ENCODE data around the gene ZDHHC14. TPM values are rescaled to one million over a fixed set of nuclear protein-coding genes. Genes with fewer than 3 reads are reported as not detected.
A peak's percentile ranks its signal among the peaks of the same experiment; 100 is the strongest.
"Not testable (repeated sequence)": the region's sequence is repeated elsewhere in the genome, so short reads cannot be mapped to it uniquely, and the experiment has no call there.

ZDHHC14 gene
- 5.5 TPM for total RNA-seq

GRCh38 chr6:157380779-157381561 is at the start of gene ZDHHC14:
TSS of gene ZDHHC14 (plus strand) at chr6:157381190.
- peak; percentile 67 for DNase-seq

- no peak for DNase-seq
Observed at GRCh38 chr6:157332813-157333212, 48.2 kb upstream of the ZDHHC14 start.

- no peak for DNase-seq
Observed at GRCh38 chr6:157333537-157333936, 47.5 kb upstream of the ZDHHC14 start.

- DNase-seq: no peak
Observed at GRCh38 chr6:157333956-157334355, 47.0 kb upstream of the ZDHHC14 start.

GRCh38 chr6:157335829-157336228 is 45.2 kb upstream of the ZDHHC14 start:
- DNase-seq: no peak

- not testable (repeated sequence) for DNase-seq
Observed at GRCh38 chr6:157337276-157337675, 43.7 kb upstream of the ZDHHC14 start.

- no peak for DNase-seq
Observed at GRCh38 chr6:157337751-157338150, 43.2 kb upstream of the ZDHHC14 start.

GRCh38 chr6:157339432-157339831 is 41.6 kb upstream of the ZDHHC14 start:
- no peak for DNase-seq

GRCh38 chr6:157343732-157344131 is 37.3 kb upstream of the ZDHHC14 start:
- no peak for DNase-seq

- no peak for DNase-seq
Observed at GRCh38 chr6:157346373-157346772, 34.6 kb upstream of the ZDHHC14 start.

GRCh38 chr6:157358287-157358686 is 22.7 kb upstream of the ZDHHC14 start:
- no peak for DNase-seq

- no peak for DNase-seq
Observed at GRCh38 chr6:157361886-157362285, 19.1 kb upstream of the ZDHHC14 start.

- DNase-seq: no peak
Observed at GRCh38 chr6:157364705-157365104, 16.3 kb upstream of the ZDHHC14 start.

GRCh38 chr6:157366648-157367047 is 14.3 kb upstream of the ZDHHC14 start:
- DNase-seq: no peak

- no peak for DNase-seq
Observed at GRCh38 chr6:157368359-157369049, 12.5 kb upstream of the ZDHHC14 start.

GRCh38 chr6:157370755-157371154 is 10.2 kb upstream of the ZDHHC14 start:
- no peak for DNase-seq

- no peak for DNase-seq
Observed at GRCh38 chr6:157372501-157373280, 8.3 kb upstream of the ZDHHC14 start.

- no peak for DNase-seq
Observed at GRCh38 chr6:157374889-157375443, 6.0 kb upstream of the ZDHHC14 start.

- DNase-seq: no peak
Observed at GRCh38 chr6:157376241-157376640, 4.7 kb upstream of the ZDHHC14 start.

- DNase-seq: no peak
Observed at GRCh38 chr6:157376706-157377230, 4.2 kb upstream of the ZDHHC14 start.

GRCh38 chr6:157379656-157380457 is 1.1 kb upstream of the ZDHHC14 start:
- DNase-seq: peak; percentile 83

GRCh38 chr6:157380458-157380778 is 572 bp upstream of the ZDHHC14 start:
- DNase-seq: no peak
